ENCODE measurements around the gene RNF220. TPM values are rescaled to one million over a fixed set of nuclear protein-coding genes. Genes with fewer than 3 reads are reported as not detected.

Gene RNF220
- total and polyA plus RNA-seq, 9 of the 15 experiments (the other 6 are each of a cell fraction or from before 2014, with no cell fraction given) = 5.1 to 117 (median 66.9) TPM

- TF ChIP-seq ZNF253 (CRISPR knock-in tag; conservative IDR thresholded peaks at IDR 0.05) = no peak
- TF ChIP-seq NFRKB (IDR thresholded peaks at IDR 0.05; ENCODE audit: low read depth) = no peak
- TF ChIP-seq ZBTB9 (CRISPR knock-in tag; IDR thresholded peaks at IDR 0.05) = no peak
- TF ChIP-seq PHF21A (IDR thresholded peaks at IDR 0.05; ENCODE audit: borderline replicate concordance, low read depth) = no peak
- TF ChIP-seq SIN3A (IDR thresholded peaks at IDR 0.05; ENCODE audit: borderline replicate concordance in 2 of 2, control insufficient read depth in 1 of 2, low read depth in 2 of 2, low read length in 2 of 2) = no peak
- no peak for TF ChIP-seq GATAD2B (IDR thresholded peaks at IDR 0.05; ENCODE audit: borderline replicate concordance)
- TF ChIP-seq SRSF3 (IDR thresholded peaks at IDR 0.05; ENCODE audit: insufficient read depth, low read length) = no peak
- no peak for TF ChIP-seq MTF1 (CRISPR knock-in tag; IDR thresholded peaks at IDR 0.05; ENCODE audit: borderline replicate concordance)
- TF ChIP-seq CEBPB (tag; IDR thresholded peaks at IDR 0.05) = peak; percentile 53; the same call in 1 of the 2 replicates
- TF ChIP-seq PHB (CRISPR knock-in tag; IDR thresholded peaks at IDR 0.05) = no peak
- TF ChIP-seq ARID1B (IDR thresholded peaks at IDR 0.05) = peak; percentile 78
- TF ChIP-seq ZNF3 (CRISPR knock-in tag; IDR thresholded peaks at IDR 0.05) = no peak
- no peak for TF ChIP-seq ELK3 (CRISPR knock-in tag; IDR thresholded peaks at IDR 0.05)
- TF ChIP-seq ATF1 (CRISPR knock-in tag; IDR thresholded peaks at IDR 0.05) = no peak
- TF ChIP-seq ATF1 (tag; IDR thresholded peaks at IDR 0.05) = no peak
- no peak for TF ChIP-seq HNRNPLL (IDR thresholded peaks at IDR 0.05; ENCODE audit: low read depth, low read length, poor library complexity, severe bottlenecking)
- no peak for TF ChIP-seq THAP7 (CRISPR knock-in tag; IDR thresholded peaks at IDR 0.05)
- no peak for TF ChIP-seq CREBBP (IDR thresholded peaks at IDR 0.05; ENCODE audit: low read depth, low read length)
- TF ChIP-seq PATZ1 (CRISPR knock-in tag; IDR thresholded peaks at IDR 0.05; ENCODE audit: borderline replicate concordance) = no peak
- peak; percentile 36; the same call in 1 of the 2 replicates for TF ChIP-seq SMARCE1 (IDR thresholded peaks at IDR 0.05)
- TF ChIP-seq, protein P1, sequence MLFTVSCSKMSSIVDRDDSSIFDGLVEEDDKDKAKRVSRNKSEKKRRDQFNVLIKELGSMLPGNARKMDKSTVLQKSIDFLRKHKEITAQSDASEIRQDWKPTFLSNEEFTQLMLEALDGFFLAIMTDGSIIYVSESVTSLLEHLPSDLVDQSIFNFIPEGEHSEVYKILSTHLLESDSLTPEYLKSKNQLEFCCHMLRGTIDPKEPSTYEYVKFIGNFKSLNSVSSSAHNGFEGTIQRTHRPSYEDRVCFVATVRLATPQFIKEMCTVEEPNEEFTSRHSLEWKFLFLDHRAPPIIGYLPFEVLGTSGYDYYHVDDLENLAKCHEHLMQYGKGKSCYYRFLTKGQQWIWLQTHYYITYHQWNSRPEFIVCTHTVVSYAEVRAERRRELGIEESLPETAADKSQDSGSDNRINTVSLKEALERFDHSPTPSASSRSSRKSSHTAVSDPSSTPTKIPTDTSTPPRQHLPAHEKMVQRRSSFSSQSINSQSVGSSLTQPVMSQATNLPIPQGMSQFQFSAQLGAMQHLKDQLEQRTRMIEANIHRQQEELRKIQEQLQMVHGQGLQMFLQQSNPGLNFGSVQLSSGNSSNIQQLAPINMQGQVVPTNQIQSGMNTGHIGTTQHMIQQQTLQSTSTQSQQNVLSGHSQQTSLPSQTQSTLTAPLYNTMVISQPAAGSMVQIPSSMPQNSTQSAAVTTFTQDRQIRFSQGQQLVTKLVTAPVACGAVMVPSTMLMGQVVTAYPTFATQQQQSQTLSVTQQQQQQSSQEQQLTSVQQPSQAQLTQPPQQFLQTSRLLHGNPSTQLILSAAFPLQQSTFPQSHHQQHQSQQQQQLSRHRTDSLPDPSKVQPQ (CRISPR knock-in tag; IDR thresholded peaks at IDR 0.05; ENCODE audit: borderline replicate concordance) = no peak
Measured at GRCh38 chr1:44524655-44525500, 119.8 kb downstream of the RNF220 start (continued).

Data from K562 (cell line).